ENCODE measurements around the gene FAM98C. TPM values are rescaled to one million over a fixed set of nuclear protein-coding genes. Genes with fewer than 3 reads are reported as not detected.

The FAM98C gene
- total RNA-seq, 1 donor from 2014 or later: 16.2 TPM

GRCh38 chr19:38375098-38375493 is 27.8 kb upstream of the FAM98C start:
- intact Hi-C loops (cut with DNase I): no loop called here
- Histone ChIP-seq H3K4me3 (peak overlapping the region; percentile 82), H3K36me3 (peaks cover 25% of the 10 kb centered on the region), H3K9me3 (no peaks in the 10 kb centered on the region), H3K4me1 (peaks cover 16% of the 10 kb centered on the region), H3K27me3 (no peaks in the 10 kb centered on the region), H3K27ac (peak overlapping the region; percentile 89)
- TF ChIP-seq CTCF (IDR thresholded peaks at IDR 0.05): no peak
- DNase-seq (no peak), ATAC-seq (peak; percentile 0)

- H3K4me3 ChIP-seq: peak overlapping the region; percentile 82
- no peaks in the 10 kb centered on the region for H3K27me3 ChIP-seq
- no peaks in the 10 kb centered on the region for H3K9me3 ChIP-seq
- ATAC-seq: no peak
- H3K4me1 ChIP-seq: peaks cover 16% of the 10 kb centered on the region
- intact Hi-C loops (cut with DNase I): no loop called here
- peaks cover 30% of the 10 kb centered on the region for H3K36me3 ChIP-seq
- peak overlapping the region; percentile 89 for H3K27ac ChIP-seq
- TF ChIP-seq CTCF (IDR thresholded peaks at IDR 0.05): no peak
- DNase-seq: no peak
These were observed 27.1 kb upstream of the FAM98C start for GRCh38 chr19:38375748-38376147.

GRCh38 chr19:38376576-38376975 is 26.3 kb upstream of the FAM98C start:
- ATAC-seq: no peak
- H3K27ac ChIP-seq: no peak overlapping the region
- DNase-seq: no peak

GRCh38 chr19:38377052-38377451 is 25.8 kb upstream of the FAM98C start:
- H3K4me1 ChIP-seq: peaks cover 16% of the 10 kb centered on the region
- no peak overlapping the region for H3K4me3 ChIP-seq
- H3K9me3 ChIP-seq: no peaks in the 10 kb centered on the region
- no peak for DNase-seq
- H3K36me3 ChIP-seq: peaks cover 43% of the 10 kb centered on the region
- TF ChIP-seq CTCF (IDR thresholded peaks at IDR 0.05): no peak
- H3K27me3 ChIP-seq: no peaks in the 10 kb centered on the region
- H3K27ac ChIP-seq: no peak overlapping the region
- intact Hi-C loops (cut with DNase I): no loop called here
- ATAC-seq: no peak

More at GRCh38 chr19:38376576-38376975, 26.3 kb upstream of the FAM98C start:
- TF ChIP-seq CTCF (IDR thresholded peaks at IDR 0.05): no peak
- H3K4me3 ChIP-seq: no peak overlapping the region
- no peaks in the 10 kb centered on the region for H3K9me3 ChIP-seq
- no peaks in the 10 kb centered on the region for H3K27me3 ChIP-seq
- H3K36me3 ChIP-seq: peaks cover 38% of the 10 kb centered on the region
- H3K4me1 ChIP-seq: peaks cover 16% of the 10 kb centered on the region
- intact Hi-C loops (cut with DNase I): no loop called here

GRCh38 chr19:38378866-38379265 is 24.0 kb upstream of the FAM98C start:
- peaks cover 16% of the 10 kb centered on the region for H3K4me1 ChIP-seq
- intact Hi-C loops (cut with DNase I): no loop called here
- ATAC-seq (no peak), DNase-seq (no peak)
- H3K27me3 ChIP-seq: no peaks in the 10 kb centered on the region
- peaks cover 61% of the 10 kb centered on the region for H3K36me3 ChIP-seq
- no peak overlapping the region for H3K4me3 ChIP-seq
- H3K27ac ChIP-seq: no peak overlapping the region
- H3K9me3 ChIP-seq: no peaks in the 10 kb centered on the region
- no peak for TF ChIP-seq CTCF (IDR thresholded peaks at IDR 0.05)

GRCh38 chr19:38381138-38381537 is 21.8 kb upstream of the FAM98C start:
- H3K4me3 ChIP-seq: no peak overlapping the region
- intact Hi-C loops (cut with DNase I): no loop called here
- no peak for TF ChIP-seq CTCF (IDR thresholded peaks at IDR 0.05)
- H3K27me3 ChIP-seq: no peaks in the 10 kb centered on the region
- H3K36me3 ChIP-seq: peaks cover 64% of the 10 kb centered on the region
- no peak overlapping the region for H3K27ac ChIP-seq
- peaks cover 5% of the 10 kb centered on the region for H3K4me1 ChIP-seq
- no peak for DNase-seq
- no peaks in the 10 kb centered on the region for H3K9me3 ChIP-seq
- ATAC-seq: no peak
